Stimulated activated CD8-positive, alpha-beta memory T cell treated with anti-CD3 and anti-CD28 coated beads, Interleukin-12 subunit alpha, Interleukin-12 subunit beta, amount 100 ng/mL, for 24 hours (primary cell): ENCODE measurements around the gene PCP4L1.
"Not testable (repeated sequence)": the region's sequence is repeated elsewhere in the genome, so short reads cannot be mapped to it uniquely, and the experiment has no call there.

Experiments
- DNase-seq: peaks from one replicate; pipeline ENCODE4 v3.0.0-alpha.2; 2020; ENCODE audit errors: extremely low read depth

Gene PCP4L1

GRCh38 chr1:161314201-161314981, 55.8 kb downstream of the PCP4L1 start, which contains the start of gene SDHC:
TSS of gene SDHC (plus strand) at chr1:161314381. CDS start at chr1:161314406, 25 bp downstream.
- peak; percentile 70 for DNase-seq

- not testable (repeated sequence) for DNase-seq
Measured at GRCh38 chr1:161315841-161316674, 57.5 kb downstream of the PCP4L1 start.

GRCh38 chr1:161324020-161324419, 65.5 kb downstream of the PCP4L1 start:
- DNase-seq: no peak

DNA sequence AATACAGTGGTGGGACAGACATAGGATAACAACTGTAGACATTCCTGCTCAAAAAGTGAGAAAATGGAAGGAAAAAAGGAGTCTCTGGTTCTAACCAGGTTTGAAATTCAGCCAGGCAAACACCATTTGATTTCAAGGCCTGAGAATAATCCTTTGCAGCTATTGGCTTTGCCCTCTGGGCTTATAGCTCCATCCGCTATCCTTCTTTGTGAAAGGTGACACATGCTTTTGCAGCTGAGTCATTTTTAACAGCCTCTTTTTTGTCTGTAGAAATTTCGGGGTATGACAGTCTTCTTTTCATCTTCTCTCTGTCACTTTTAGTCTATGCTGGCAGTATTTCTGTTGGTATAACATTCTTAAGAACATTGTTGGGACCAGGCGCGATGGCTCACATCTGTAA, 71.8 kb downstream of the PCP4L1 start:
- DNase-seq: no peak

- no peak for DNase-seq
Measured at GRCh38 chr1:161333166-161333565, 74.6 kb downstream of the PCP4L1 start.
